Smooth muscle cell of the brain vasculature (primary cell): ENCODE results near the gene OSGEP.

ENCODE experiments used
- DNase-seq: peaks from one replicate; pipeline ENCODE4 v3.0.0-alpha.2; 2012; ENCODE audit warnings: low read depth, low spot score

OSGEP gene

DNA sequence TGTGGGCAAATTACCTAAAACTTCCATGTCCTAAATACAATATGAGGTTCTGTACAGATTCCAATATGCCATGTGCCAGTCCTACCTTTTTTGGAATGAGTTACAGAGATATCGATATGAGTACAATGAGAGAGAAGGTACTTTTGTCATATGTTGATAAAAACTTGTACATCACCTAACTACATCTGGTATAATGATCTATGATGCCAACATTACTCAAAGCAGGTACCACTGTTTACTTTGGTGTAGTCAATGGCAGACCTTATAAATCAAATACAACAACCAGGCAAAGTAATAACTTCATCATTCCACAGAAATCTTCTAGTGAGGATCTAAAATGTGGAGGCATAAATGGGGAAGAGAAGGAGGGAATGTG lies 54.0 kb downstream of the OSGEP start:
- DNase-seq, result no peak

DNA sequence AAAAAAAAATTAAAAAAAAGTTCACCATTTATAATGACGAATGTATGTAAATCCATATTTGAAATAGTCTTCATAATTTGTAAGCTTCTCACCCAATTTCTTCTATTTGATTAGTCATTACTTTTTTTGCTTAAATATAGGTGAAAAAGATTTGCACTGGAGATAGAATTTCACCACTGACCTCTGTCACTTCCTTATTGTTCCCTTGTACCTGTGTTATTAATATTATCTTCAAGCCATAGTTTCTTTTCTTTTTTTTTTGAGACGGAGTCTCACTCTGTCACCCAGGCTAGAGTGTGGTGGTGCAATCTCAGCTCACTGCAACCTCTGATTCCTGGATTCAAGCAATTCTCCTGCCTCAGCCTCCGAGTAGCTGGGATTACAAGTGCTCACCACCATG lies 57.1 kb downstream of the OSGEP start:
- no peak for DNase-seq
